HG02623 (cell line): ENCODE results near the gene LIMS1.
"Not testable (repeated sequence)": the region's sequence is repeated elsewhere in the genome, so short reads cannot be mapped to it uniquely, and the experiment has no call there.

Source experiments
- ATAC-seq: cut with Tn5 transposase; IDR thresholded peaks from one replicate; pipeline ENCODE4 v1.9.1; 2021; ENCODE audit warnings: moderate library complexity; ENCODE audit not compliant: unreplicated experiment

Gene LIMS1

GRCh38 chr2:108707300-108707699, 173.0 kb downstream of the LIMS1 start:
- ATAC-seq: no peak

GRCh38 chr2:108716971-108717370, 182.7 kb downstream of the LIMS1 start:
- ATAC-seq: not testable (repeated sequence)

DNA sequence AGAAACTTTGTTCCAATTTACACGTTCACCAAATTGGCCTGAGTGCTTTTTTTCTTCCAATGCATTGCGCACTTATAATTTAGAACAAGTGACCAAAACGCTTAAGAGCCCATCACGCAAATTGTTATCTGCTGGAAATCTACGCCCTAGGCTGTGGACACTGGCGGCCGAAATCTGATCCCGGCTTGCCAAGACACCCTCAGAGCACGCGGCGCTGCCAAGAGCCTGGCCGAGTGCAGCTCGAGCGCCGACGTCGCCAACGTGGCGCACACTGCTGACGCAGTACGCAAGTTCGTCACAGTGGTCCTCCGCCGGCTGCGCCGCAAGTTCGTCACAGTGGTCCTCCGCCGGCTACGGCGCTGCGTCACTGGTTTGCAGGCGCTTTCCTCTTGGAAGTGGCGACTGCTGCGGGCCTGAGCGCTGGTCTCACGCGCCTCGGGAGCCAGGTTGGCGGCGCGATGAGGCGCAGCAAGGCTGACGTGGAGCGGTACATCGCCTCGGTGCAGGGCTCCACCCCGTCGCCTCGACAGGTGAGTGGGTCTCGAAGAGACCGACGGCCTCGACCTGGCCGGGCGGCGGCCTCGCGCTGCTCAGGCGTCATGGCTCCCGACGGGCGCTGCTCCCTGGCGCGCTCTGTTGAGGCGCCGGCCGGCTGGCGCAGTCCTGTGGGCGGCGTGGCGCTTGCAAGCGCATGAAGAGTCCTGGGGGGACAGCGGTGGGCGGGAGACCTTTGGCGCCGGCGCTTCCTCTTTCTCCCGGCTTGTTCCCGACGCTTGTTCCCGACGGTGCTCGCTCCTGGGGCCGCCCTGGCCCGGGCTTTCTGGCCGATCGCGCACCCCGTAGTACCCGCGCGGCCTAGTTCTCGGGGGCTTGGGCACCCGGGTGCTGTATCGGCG, 185.1 kb downstream of the LIMS1 start, which contains the start of gene RANBP2:
TSS of gene RANBP2 (plus strand) at position 334 of the 896 bp plus-strand sequence. CDS start at position 459, 125 bp downstream.
- peak; percentile 96 for ATAC-seq

DNA sequence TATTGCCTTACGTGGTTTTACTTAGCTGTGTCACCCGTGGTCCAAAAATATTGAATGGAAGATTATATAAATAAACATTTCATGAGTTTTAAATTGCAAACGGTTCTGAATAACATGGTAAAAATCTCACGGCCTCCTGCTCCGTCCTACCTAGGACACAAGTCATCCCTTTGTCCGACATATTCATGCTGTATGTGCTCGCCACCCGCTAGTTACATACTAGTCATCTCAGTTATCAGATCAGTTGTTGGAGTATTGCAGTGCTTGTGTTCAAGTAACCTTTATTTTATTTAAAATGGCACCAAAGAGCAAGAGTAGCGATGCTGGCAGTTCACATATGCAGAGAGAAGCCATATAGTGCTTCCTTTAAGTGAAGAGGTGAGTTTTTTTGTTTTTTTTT, 191.8 kb downstream of the LIMS1 start:
- ATAC-seq: not testable (repeated sequence)

- ATAC-seq: not testable (repeated sequence)
Measured at GRCh38 chr2:108734656-108735055, 200.4 kb downstream of the LIMS1 start.
